HG03521 (cell line): ENCODE results near the gene ACRBP.

Experiments used
- ATAC-seq: cut with Tn5 transposase; IDR thresholded peaks from one replicate; pipeline ENCODE4 v1.9.1; 2021; ENCODE audit warnings: mild to moderate bottlenecking, moderate library complexity; ENCODE audit not compliant: unreplicated experiment

The ACRBP gene

GRCh38 chr12:6647083-6647604, at the start of gene ACRBP:
TSS of gene ACRBP (minus strand) at chr12:6647432. CDS start at chr12:6647366, 66 bp downstream.
- ATAC-seq: no peak

GRCh38 chr12:6695313-6696045, 48.2 kb upstream of the ACRBP start:
- ATAC-seq: no peak

GRCh38 chr12:6694701-6695100, 47.5 kb upstream of the ACRBP start:
- ATAC-seq: no peak

- ATAC-seq: no peak
These were observed 46.7 kb upstream of the ACRBP start for GRCh38 chr12:6693832-6694355.

- ATAC-seq: no peak
These were observed 45.7 kb upstream of the ACRBP start for GRCh38 chr12:6692888-6693287.

- ATAC-seq: no peak
These were observed 44.2 kb upstream of the ACRBP start for GRCh38 chr12:6691473-6691872.

- ATAC-seq: peak; percentile 78
These were observed 42.0 kb upstream of the ACRBP start, which contains the start of gene ZNF384 for GRCh38 chr12:6688999-6689882. TSS of gene ZNF384 (minus strand) at chr12:6689375. CDS start at chr12:6679520, 9,855 bp downstream.

GRCh38 chr12:6688543-6688998, 41.3 kb upstream of the ACRBP start:
- no peak for ATAC-seq

GRCh38 chr12:6685814-6686213, 38.6 kb upstream of the ACRBP start:
- no peak for ATAC-seq

- ATAC-seq: no peak
These were observed 37.4 kb upstream of the ACRBP start for GRCh38 chr12:6684609-6685008.

- no peak for ATAC-seq
These were observed 29.7 kb upstream of the ACRBP start for GRCh38 chr12:6676962-6677361.

GRCh38 chr12:6672143-6672542, 24.9 kb upstream of the ACRBP start:
- ATAC-seq: no peak

GRCh38 chr12:6667559-6668210, 20.5 kb upstream of the ACRBP start:
- no peak for ATAC-seq

- ATAC-seq: no peak
These were observed 19.0 kb upstream of the ACRBP start for GRCh38 chr12:6666211-6666610.

GRCh38 chr12:6664902-6665301, 17.7 kb upstream of the ACRBP start:
- ATAC-seq: no peak

GRCh38 chr12:6662906-6663742, 15.9 kb upstream of the ACRBP start, which contains the start of gene ING4:
TSS of gene ING4 (minus strand) at chr12:6663119. CDS start at chr12:6663101, 18 bp downstream.
- ATAC-seq: peak; percentile 96

- no peak for ATAC-seq
These were observed 15.3 kb upstream of the ACRBP start for GRCh38 chr12:6662602-6662905.

GRCh38 chr12:6653987-6654386, 6.8 kb upstream of the ACRBP start:
- no peak for ATAC-seq

GRCh38 chr12:6653342-6653741, 6.1 kb upstream of the ACRBP start:
- no peak for ATAC-seq

GRCh38 chr12:6652391-6652790, 5.2 kb upstream of the ACRBP start:
- no peak for ATAC-seq
